H9 (cell line): ENCODE results near the gene UGT2B28. TPM values are rescaled to one million over a fixed set of nuclear protein-coding genes. Genes with fewer than 3 reads are reported as not detected.

Experiments used
- DNase-seq: peaks from one replicate; pipeline ENCODE4 v3.0.0-alpha.2; 2017
- H2AFZ ChIP-seq: one replicate; pipeline ENCODE4 v1.6.1; 2013; ENCODE audit warnings: mild to moderate bottlenecking, low read length, control low read depth, moderate library complexity
- H2AK5ac ChIP-seq: 2 replicates; pipeline ENCODE4 v1.6.1; 2013; ENCODE audit warnings: low read length, control low read depth, mixed read lengths; ENCODE audit not compliant: insufficient read length
- H2BK120ac ChIP-seq: one replicate; pipeline ENCODE4 v1.6.1; 2013; ENCODE audit warnings: low read depth, mild to moderate bottlenecking, low read length, control low read depth, inconsistent platforms; ENCODE audit not compliant: poor library complexity, severe bottlenecking
- H2BK12ac ChIP-seq: 2 replicates; pipeline ENCODE4 v1.6.1; 2013; ENCODE audit warnings: low read length, control low read depth, mixed read lengths, low read depth; ENCODE audit not compliant: insufficient read length
- H2BK15ac ChIP-seq: 2 replicates; pipeline ENCODE4 v1.6.1; 2013; ENCODE audit warnings: low read depth, low read length, control low read depth
- H2BK20ac ChIP-seq: one replicate; pipeline ENCODE4 v1.6.1; 2013; ENCODE audit warnings: low read depth, mild to moderate bottlenecking, low read length, control low read depth, inconsistent platforms; ENCODE audit not compliant: poor library complexity, severe bottlenecking
- H2BK5ac ChIP-seq: 2 replicates; pipeline ENCODE4 v1.6.1; 2013; ENCODE audit warnings: low read length, control low read depth, mixed read lengths; ENCODE audit not compliant: insufficient read length
- H3K14ac ChIP-seq: 2 replicates; pipeline ENCODE4 v1.6.1; 2013; ENCODE audit warnings: low read length, control low read depth; ENCODE audit not compliant: insufficient read depth
- H3K18ac ChIP-seq: 2 replicates; pipeline ENCODE4 v1.6.1; 2013; ENCODE audit warnings: low read depth, mild to moderate bottlenecking, mixed read lengths, low read length, control low read depth; ENCODE audit not compliant: insufficient read length
- H3K23ac ChIP-seq: 2 replicates; pipeline ENCODE4 v1.6.1; 2013; ENCODE audit warnings: low read length, control low read depth, mixed read lengths, low read depth; ENCODE audit not compliant: insufficient read length
- H3K23me2 ChIP-seq: 2 replicates; pipeline ENCODE4 v1.6.1; 2013; ENCODE audit warnings: low read depth, mild to moderate bottlenecking, mixed read lengths, low read length, control low read depth; ENCODE audit not compliant: insufficient read length, poor library complexity, severe bottlenecking
- H3K27ac ChIP-seq: 2 replicates; pipeline ENCODE4 v1.5.1; 2013; ENCODE audit warnings: low read length, control low read depth, mixed read lengths, low read depth; ENCODE audit not compliant: insufficient read length
- H3K27me3 ChIP-seq: 2 replicates; pipeline ENCODE4 v1.6.1; 2013; ENCODE audit warnings: low read length, control low read depth, inconsistent platforms; ENCODE audit not compliant: insufficient read depth
- H3K4ac ChIP-seq: 2 replicates; pipeline ENCODE4 v1.6.1; 2013; ENCODE audit warnings: low read depth, mild to moderate bottlenecking, control low read depth, inconsistent platforms, low read length, moderate library complexity
- H3K4me1 ChIP-seq: 2 replicates; pipeline ENCODE4 v1.6.1; 2013; ENCODE audit warnings: low read length, control low read depth, inconsistent platforms; ENCODE audit not compliant: insufficient read depth
- H3K4me2 ChIP-seq: 2 replicates; pipeline ENCODE4 v1.6.1; 2013; ENCODE audit warnings: low read length, control low read depth, mixed read lengths; ENCODE audit not compliant: insufficient read length, insufficient read depth
- H3K56ac ChIP-seq: 2 replicates; pipeline ENCODE4 v1.6.1; 2013; ENCODE audit warnings: low read depth, mild to moderate bottlenecking, mixed read lengths, low read length, control low read depth; ENCODE audit not compliant: insufficient read length
- H3K79me1 ChIP-seq: 2 replicates; pipeline ENCODE4 v1.6.1; 2013; ENCODE audit warnings: low read depth, mild to moderate bottlenecking, moderate library complexity, low read length, control low read depth, inconsistent platforms; ENCODE audit not compliant: insufficient read depth, poor library complexity, severe bottlenecking
- H3K79me2 ChIP-seq: 2 replicates; pipeline ENCODE4 v1.6.1; 2013; ENCODE audit warnings: low read length, control low read depth, inconsistent platforms; ENCODE audit not compliant: insufficient read depth
- H3K9ac ChIP-seq: 2 replicates; pipeline ENCODE4 v1.6.1; 2013; ENCODE audit warnings: low read length, control low read depth, mixed read lengths; ENCODE audit not compliant: insufficient read length; ENCODE audit errors: extremely low read depth
- H3K9me3 ChIP-seq: one replicate; pipeline ENCODE4 v1.6.1; 2013; ENCODE audit warnings: low read depth, low read length, inconsistent platforms; ENCODE audit not compliant: control insufficient read depth
- H3T11ph ChIP-seq: one replicate; pipeline ENCODE4 v1.6.1; 2013; ENCODE audit warnings: mild to moderate bottlenecking, low read length, control low read depth, inconsistent platforms
- H4K20me1 ChIP-seq: one replicate; pipeline ENCODE4 v1.6.1; 2013; ENCODE audit not compliant: control insufficient read depth, insufficient read length, insufficient read depth
- H4K5ac ChIP-seq: 2 replicates; pipeline ENCODE4 v1.6.1; 2013; ENCODE audit warnings: low read depth, mild to moderate bottlenecking, mixed read lengths, low read length, control low read depth; ENCODE audit not compliant: insufficient read length
- H4K8ac ChIP-seq: replicated peaks from 2 replicates; pipeline ENCODE4 v1.6.1; 2013; ENCODE audit warnings: low read length, control low read depth, mixed read lengths, low read depth; ENCODE audit not compliant: insufficient read length
- H4K91ac ChIP-seq: 2 replicates; pipeline ENCODE4 v1.6.1; 2013; ENCODE audit warnings: low read depth, mild to moderate bottlenecking, moderate library complexity, mixed read lengths, low read length, control low read depth; ENCODE audit not compliant: insufficient read length
- H3K27ac Mint-ChIP-seq, 3 experiments: 2 replicates in 2 of 3; 3 replicates in 1 of 3; pipeline ENCODE4 v1.8.0; 2020 to 2021; ENCODE audit warnings: mixed read lengths in 3 of 3, mild to moderate bottlenecking in 1 of 3, moderate library complexity in 1 of 3
- H3K27me3 Mint-ChIP-seq: 2 replicates; pipeline ENCODE4 v1.8.0; 2021; ENCODE audit warnings: low read depth, mild to moderate bottlenecking, moderate library complexity, mixed read lengths
- H3K36me3 Mint-ChIP-seq, 3 experiments: 2 replicates in 2 of 3; 3 replicates in 1 of 3; pipeline ENCODE4 v1.8.0; 2020 to 2021; ENCODE audit warnings: low read depth in 3 of 3, mixed read lengths in 3 of 3; ENCODE audit not compliant: insufficient read depth in 1 of 3
- H3K4me1 Mint-ChIP-seq, 2 experiments: 2 replicates each; pipeline ENCODE4 v1.8.0; 2020; ENCODE audit warnings: mixed read lengths in 2 of 2
- H3K4me3 Mint-ChIP-seq, 2 experiments: 2 replicates in 1 of 2; 3 replicates in 1 of 2; pipeline ENCODE4 v1.8.0; 2020 to 2021; ENCODE audit warnings: mild to moderate bottlenecking in 2 of 2, mixed read lengths in 2 of 2, moderate library complexity in 1 of 2
- H3K9me3 Mint-ChIP-seq, 2 experiments: 2 replicates in 1 of 2; 3 replicates in 1 of 2; pipeline ENCODE4 v1.8.0; 2020; ENCODE audit warnings: mild to moderate bottlenecking in 2 of 2, mixed read lengths in 2 of 2, moderate library complexity in 1 of 2
- WGBS: extraction: QIAGEN DNeasy Blood & Tissue Kit; methylation state at CpG from one replicate; pipeline ENCODE4 v1.1.7; 2013; ENCODE audit warnings: missing lambda C conversion rate, low lambda C conversion rate, mixed read lengths; ENCODE audit not compliant: insufficient read length; ENCODE audit errors: extremely low coverage; 5-methylcytosine and 5-hydroxymethylcytosine counted together
- total RNA-seq: library from RNA; stranded (reverse); gene quantifications from 2 replicates; pipeline ENCODE4 v1.2.1, GENCODE V29; 2021
- TF ChIP-seq, protein P1 (sequence below): fragments of 200-600 bp; sonication (generic); conservative IDR thresholded peaks from 3 replicates; pipeline ENCODE4 v1.8.0; 2021; ENCODE audit warnings: antibody characterized with exemption, mild to moderate bottlenecking

UGT2B28 gene
- total RNA-seq, 1 experiment from 2014 or later, result not detected

DNA sequence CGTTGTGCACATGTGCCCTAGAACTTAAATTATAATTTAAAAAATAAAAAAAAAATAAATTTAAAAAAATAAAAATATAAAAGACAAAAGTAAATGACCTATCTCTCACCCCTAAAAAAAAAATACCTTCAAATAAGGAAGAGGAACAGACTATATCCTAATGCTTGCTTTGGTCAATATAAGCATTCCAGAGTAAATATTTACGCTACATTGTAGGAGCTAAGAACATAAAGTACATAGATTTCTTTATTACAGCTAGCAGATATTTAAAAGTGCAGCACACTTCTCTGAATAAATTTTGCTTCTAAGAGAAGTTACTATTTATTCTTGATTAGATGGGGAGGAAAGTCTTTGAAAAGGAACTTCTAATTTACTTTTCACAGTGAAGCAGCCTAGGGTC is 41.2 kb upstream of the UGT2B28 start:
- no peak overlapping the region for H3K18ac ChIP-seq
- no peaks in the 10 kb centered on the region for H3K79me2 ChIP-seq
- H2BK20ac ChIP-seq, result no peak overlapping the region
- no peaks in the 10 kb centered on the region for H3K27me3 ChIP-seq
- no peak overlapping the region for H3K4me2 ChIP-seq
- H3T11ph ChIP-seq, result no peak overlapping the region
- H2AFZ ChIP-seq, result no peak overlapping the region
- TF ChIP-seq, protein P1, sequence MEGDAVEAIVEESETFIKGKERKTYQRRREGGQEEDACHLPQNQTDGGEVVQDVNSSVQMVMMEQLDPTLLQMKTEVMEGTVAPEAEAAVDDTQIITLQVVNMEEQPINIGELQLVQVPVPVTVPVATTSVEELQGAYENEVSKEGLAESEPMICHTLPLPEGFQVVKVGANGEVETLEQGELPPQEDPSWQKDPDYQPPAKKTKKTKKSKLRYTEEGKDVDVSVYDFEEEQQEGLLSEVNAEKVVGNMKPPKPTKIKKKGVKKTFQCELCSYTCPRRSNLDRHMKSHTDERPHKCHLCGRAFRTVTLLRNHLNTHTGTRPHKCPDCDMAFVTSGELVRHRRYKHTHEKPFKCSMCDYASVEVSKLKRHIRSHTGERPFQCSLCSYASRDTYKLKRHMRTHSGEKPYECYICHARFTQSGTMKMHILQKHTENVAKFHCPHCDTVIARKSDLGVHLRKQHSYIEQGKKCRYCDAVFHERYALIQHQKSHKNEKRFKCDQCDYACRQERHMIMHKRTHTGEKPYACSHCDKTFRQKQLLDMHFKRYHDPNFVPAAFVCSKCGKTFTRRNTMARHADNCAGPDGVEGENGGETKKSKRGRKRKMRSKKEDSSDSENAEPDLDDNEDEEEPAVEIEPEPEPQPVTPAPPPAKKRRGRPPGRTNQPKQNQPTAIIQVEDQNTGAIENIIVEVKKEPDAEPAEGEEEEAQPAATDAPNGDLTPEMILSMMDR, result no peak
- H3K27ac Mint-ChIP-seq, result no peak overlapping the region
- no peak overlapping the region for H3K27ac ChIP-seq
- no peak overlapping the region for H2BK120ac ChIP-seq
- H3K4me3 Mint-ChIP-seq, result no peak overlapping the region
- no peaks in the 10 kb centered on the region for H3K4me1 ChIP-seq
- peaks cover 0 to 5% (median 3%) of the 10 kb centered on the region in 3 experiments; a peak in 2 of 7 replicates for H3K36me3 Mint-ChIP-seq
- H2AK5ac ChIP-seq, result no peak overlapping the region
- H4K8ac ChIP-seq, result no peak overlapping the region
- H2BK12ac ChIP-seq, result no peak overlapping the region
- H4K91ac ChIP-seq, result no peak overlapping the region
- H3K23me2 ChIP-seq, result no peaks in the 10 kb centered on the region
- no peak overlapping the region for H2BK5ac ChIP-seq
- no peak overlapping the region for H3K23ac ChIP-seq
- H3K56ac ChIP-seq, result no peak overlapping the region
- no peak overlapping the region for H3K4ac ChIP-seq
- H3K9me3 ChIP-seq, result no peaks in the 10 kb centered on the region
- H3K4me1 Mint-ChIP-seq, result peaks cover 0 to 4% of the 10 kb centered on the region in 2 experiments; a peak in 1 of 4 replicates
- no peak overlapping the region for H2BK15ac ChIP-seq
- no peaks in the 10 kb centered on the region for H4K20me1 ChIP-seq
- no peak for DNase-seq
- WGBS, result no CpG with 5 or more reads among the region's 2 CpGs
- H4K5ac ChIP-seq, result no peak overlapping the region
- no peak overlapping the region for H3K14ac ChIP-seq
- H3K9ac ChIP-seq, result no peak overlapping the region
- H3K79me1 ChIP-seq, result no peaks in the 10 kb centered on the region
- H3K9me3 Mint-ChIP-seq, result peaks cover 3 to 5% of the 10 kb centered on the region in 2 experiments; a peak in 2 of 5 replicates
- no peaks in the 10 kb centered on the region for H3K27me3 Mint-ChIP-seq
